ENCODE measurements around the gene MMP2.

DNA sequence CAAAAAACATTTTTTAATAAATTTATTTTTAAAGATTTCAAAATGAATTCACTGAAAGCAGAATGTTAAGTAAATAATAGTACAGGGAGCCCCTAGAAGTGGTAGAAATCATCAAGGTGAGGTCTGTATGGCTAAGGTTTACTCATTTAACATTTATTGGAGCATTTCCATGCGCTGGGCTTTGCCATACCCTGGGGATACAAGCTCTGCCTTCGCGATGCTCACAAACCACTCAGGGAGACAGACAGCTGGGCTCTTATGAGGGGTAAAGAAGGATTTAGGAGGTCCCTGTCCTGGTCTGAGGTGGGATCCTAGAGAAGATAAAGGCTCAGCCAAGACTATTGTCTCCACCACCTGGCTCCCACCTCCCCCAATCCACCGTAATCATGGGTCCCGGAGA, 18.6 kb downstream of the MMP2 start:
- TF ChIP-seq POLR2A (IDR thresholded peaks at IDR 0.05; ENCODE audit: low read length) (no peak), GATA1 (IDR thresholded peaks at IDR 0.05; ENCODE audit: low read depth, low read length) (no peak)
